WTC11 (cell line): Measurements from ENCODE around the gene GRWD1. TPM values are rescaled to one million over a fixed set of nuclear protein-coding genes. Genes with fewer than 3 reads are reported as not detected.

Experiments used
- ATAC-seq: fragments of 200-7000 bp; cut with Tn5 transposase; 2 replicates; pipeline ENCODE4 v1.10.0; 2021; ENCODE audit warnings: mild to moderate bottlenecking, moderate library complexity
- CTCF ChIA-PET: fragments of 300-600 bp; sonication (Branson Sonifier 250); formaldehyde crosslinking; loops from one replicate; lab custom pipeline; 2021; ENCODE audit warnings: antibody characterized with exemption; lab: Charles Lee
- POLR2A ChIA-PET: fragments of 350-600 bp; sonication (Branson Sonifier 250); formaldehyde crosslinking; loops from one replicate; lab custom pipeline; 2021; ENCODE audit warnings: antibody characterized with exemption; lab: Charles Lee
- DNase-seq: peaks from one replicate; pipeline ENCODE4 v3.0.0; 2021; ENCODE audit warnings: low spot score
- H3K27ac Mint-ChIP-seq: 2 replicates; pipeline ENCODE4 v1.8.0; 2021; ENCODE audit warnings: mixed read lengths
- H3K27me3 Mint-ChIP-seq: 2 replicates; pipeline ENCODE4 v1.8.0; 2021; ENCODE audit warnings: low read depth, mild to moderate bottlenecking, moderate library complexity, mixed read lengths
- H3K36me3 Mint-ChIP-seq: 2 replicates; pipeline ENCODE4 v1.8.0; 2021; ENCODE audit warnings: mixed read lengths
- H3K4me1 Mint-ChIP-seq: 2 replicates; pipeline ENCODE4 v1.8.0; 2022; ENCODE audit warnings: mixed read lengths
- H3K4me3 Mint-ChIP-seq: 2 replicates; pipeline ENCODE4 v1.8.0; 2021; ENCODE audit warnings: mild to moderate bottlenecking, moderate library complexity, mixed read lengths
- H3K9me3 Mint-ChIP-seq: 2 replicates; pipeline ENCODE4 v1.8.0; 2021; ENCODE audit warnings: mixed read lengths
- CREB1 ChIP-seq: sonication (generic); formaldehyde crosslinking; IDR thresholded peaks from 2 replicates; pipeline ENCODE4 v1.8.0; 2023; ENCODE audit warnings: mild to moderate bottlenecking, missing genetic modification reagents
- KAT7 ChIP-seq: sonication (generic); formaldehyde crosslinking; IDR thresholded peaks from 2 replicates; pipeline ENCODE4 v1.8.1; 2023; ENCODE audit warnings: missing genetic modification reagents, mild to moderate bottlenecking, borderline replicate concordance
- NFE2L1 ChIP-seq: sonication (generic); formaldehyde crosslinking; IDR thresholded peaks from 2 replicates; pipeline ENCODE4 v1.8.1; 2023; ENCODE audit warnings: missing genetic modification reagents
- RELA ChIP-seq: sonication (generic); formaldehyde crosslinking; IDR thresholded peaks from 2 replicates; pipeline ENCODE4 v1.8.1; 2022; ENCODE audit warnings: missing genetic modification reagents, mild to moderate bottlenecking, borderline replicate concordance
- SP1 ChIP-seq: sonication (generic); formaldehyde crosslinking; conservative IDR thresholded peaks from 2 replicates; pipeline ENCODE4 v1.8.1; 2022; ENCODE audit warnings: missing genetic modification reagents
- ZNF219 ChIP-seq: sonication (generic); formaldehyde crosslinking; IDR thresholded peaks from 2 replicates; pipeline ENCODE4 v1.8.0; 2023; ENCODE audit warnings: missing genetic modification reagents, mild to moderate bottlenecking, borderline replicate concordance
- total RNA-seq: library from RNA; stranded (reverse); gene quantifications from 3 replicates; pipeline ENCODE4 v1.2.3, GENCODE V29; 2021
- TF ChIP-seq, protein P1 (sequence below): sonication (generic); formaldehyde crosslinking; IDR thresholded peaks from 2 replicates; pipeline ENCODE4 v1.8.0; 2022; ENCODE audit warnings: mild to moderate bottlenecking, missing genetic modification reagents
- TF ChIP-seq, protein P2 (sequence below): fragments of 250-450 bp; sonication (Bioruptor Pico); IDR thresholded peaks from 2 replicates; pipeline ENCODE4 v1.8.0; 2021; ENCODE audit warnings: mild to moderate bottlenecking
- TF ChIP-seq, protein P3 (sequence below): sonication (generic); formaldehyde crosslinking; IDR thresholded peaks from 2 replicates; pipeline ENCODE4 v1.8.1; 2023; ENCODE audit warnings: mild to moderate bottlenecking, missing genetic modification reagents
- TF ChIP-seq, protein P4 (sequence below): sonication (generic); formaldehyde crosslinking; IDR thresholded peaks from 2 replicates; pipeline ENCODE4 v1.8.1; 2023; ENCODE audit warnings: mild to moderate bottlenecking, missing genetic modification reagents
- TF ChIP-seq, protein P5 (sequence below): sonication (generic); formaldehyde crosslinking; IDR thresholded peaks from 2 replicates; pipeline ENCODE4 v1.8.0; 2022; ENCODE audit warnings: mild to moderate bottlenecking, missing genetic modification reagents
- TF ChIP-seq, protein P6 (sequence below): sonication (generic); formaldehyde crosslinking; IDR thresholded peaks from 2 replicates; pipeline ENCODE4 v1.8.1; 2023; ENCODE audit warnings: mild to moderate bottlenecking, missing genetic modification reagents, moderate library complexity
- TF ChIP-seq, protein P7 (sequence below): sonication (generic); formaldehyde crosslinking; conservative IDR thresholded peaks from 2 replicates; pipeline ENCODE4 v1.8.1; 2023; ENCODE audit warnings: mild to moderate bottlenecking, low read depth, missing genetic modification reagents, moderate library complexity

Gene GRWD1
- total RNA-seq, 1 experiment from 2014 or later, result 67.2 TPM

DNA sequence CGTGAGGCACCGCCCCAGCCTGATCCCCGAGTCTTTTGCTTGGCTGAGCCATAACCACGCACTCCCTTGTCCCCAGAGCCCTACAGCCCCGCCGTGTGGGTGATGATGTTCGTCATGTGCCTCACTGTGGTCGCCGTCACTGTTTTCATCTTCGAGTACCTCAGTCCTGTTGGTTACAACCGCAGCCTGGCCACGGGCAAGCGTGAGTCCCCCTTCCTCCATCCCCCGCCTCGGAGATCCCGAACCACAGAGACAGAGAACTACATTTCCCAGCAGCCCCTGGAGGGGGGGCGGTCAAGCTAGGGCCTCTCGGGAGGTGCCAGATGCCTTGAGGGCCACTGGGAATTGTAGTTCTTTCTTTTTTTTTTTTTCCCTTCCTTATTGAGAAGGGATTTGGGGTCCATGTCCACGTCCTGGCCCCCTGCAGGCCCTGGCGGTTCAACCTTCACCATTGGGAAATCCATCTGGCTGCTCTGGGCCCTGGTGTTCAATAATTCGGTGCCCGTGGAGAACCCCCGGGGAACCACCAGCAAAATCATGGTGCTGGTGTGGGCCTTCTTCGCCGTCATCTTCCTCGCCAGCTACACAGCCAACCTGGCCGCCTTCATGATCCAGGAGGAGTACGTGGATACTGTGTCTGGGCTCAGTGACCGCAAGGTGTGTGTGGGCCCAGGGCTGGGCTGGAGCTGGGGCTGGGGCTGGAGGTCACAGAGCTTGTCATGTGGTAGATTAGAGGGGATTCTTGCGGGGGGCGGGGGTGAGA, 26.4 kb upstream of the GRWD1 start:
- Mint-ChIP-seq H3K36me3 (peaks cover 34% of the 10 kb centered on the region), H3K27me3 (no peaks in the 10 kb centered on the region), H3K9me3 (no peaks in the 10 kb centered on the region), H3K4me3 (peak overlapping the region; percentile 36), H3K4me1 (peaks cover 21% of the 10 kb centered on the region), H3K27ac (peak overlapping the region; percentile 87)
- POLR2A ChIA-PET, result interaction anchor here (1.7 kb wide), 1 partner anchor 19 kb away, joined by 6 read pairs; no protein-coding TSS in a partner anchor
- peak; percentile 91 for TF ChIP-seq SP1
- TF ChIP-seq, protein P1, sequence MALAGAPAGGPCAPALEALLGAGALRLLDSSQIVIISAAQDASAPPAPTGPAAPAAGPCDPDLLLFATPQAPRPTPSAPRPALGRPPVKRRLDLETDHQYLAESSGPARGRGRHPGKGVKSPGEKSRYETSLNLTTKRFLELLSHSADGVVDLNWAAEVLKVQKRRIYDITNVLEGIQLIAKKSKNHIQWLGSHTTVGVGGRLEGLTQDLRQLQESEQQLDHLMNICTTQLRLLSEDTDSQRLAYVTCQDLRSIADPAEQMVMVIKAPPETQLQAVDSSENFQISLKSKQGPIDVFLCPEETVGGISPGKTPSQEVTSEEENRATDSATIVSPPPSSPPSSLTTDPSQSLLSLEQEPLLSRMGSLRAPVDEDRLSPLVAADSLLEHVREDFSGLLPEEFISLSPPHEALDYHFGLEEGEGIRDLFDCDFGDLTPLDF (CRISPR knock-in tag), result no peak
- DNase-seq (peak; percentile 88), ATAC-seq (peak; percentile 55)
- CTCF ChIA-PET, result interaction anchor here (0.6 to 7.6 kb wide), 6 partner anchors 11 to 87 kb away, joined by 3 to 70 read pairs (median 4); partner anchors contain the start of gene KDELR1

DNA sequence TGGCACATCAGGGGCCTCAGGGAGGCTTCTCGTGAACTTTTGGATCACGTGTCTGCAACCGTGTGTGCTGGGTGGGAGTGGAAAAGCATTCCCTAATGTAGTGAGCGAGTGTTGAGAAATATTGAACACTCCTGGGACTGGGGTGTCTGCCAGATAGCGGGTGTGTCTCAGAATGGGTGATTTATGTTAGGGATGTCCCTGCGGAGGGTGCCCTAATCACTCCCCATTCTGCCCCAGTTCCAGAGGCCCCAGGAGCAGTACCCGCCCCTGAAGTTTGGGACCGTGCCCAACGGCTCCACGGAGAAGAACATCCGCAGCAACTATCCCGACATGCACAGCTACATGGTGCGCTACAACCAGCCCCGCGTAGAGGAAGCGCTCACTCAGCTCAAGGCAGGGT, 24.2 kb upstream of the GRWD1 start:
- Mint-ChIP-seq H3K36me3 (peaks cover 29% of the 10 kb centered on the region), H3K4me3 (no peak overlapping the region), H3K27ac (no peak overlapping the region), H3K4me1 (peaks cover 18% of the 10 kb centered on the region), H3K9me3 (no peaks in the 10 kb centered on the region), H3K27me3 (no peaks in the 10 kb centered on the region)
- DNase-seq (no peak), ATAC-seq (no peak)
- ChIA-PET CTCF (interaction anchor here (1.1 kb wide), 1 partner anchor 20 kb away, joined by 4 read pairs; no protein-coding TSS in a partner anchor), POLR2A (no interaction called here)
- TF ChIP-seq CREB1 (CRISPR knock-in tag) (no peak), RELA (no peak), ZNF219 (CRISPR knock-in tag) (no peak), KAT7 (CRISPR knock-in tag) (no peak)
- TF ChIP-seq, protein P2, sequence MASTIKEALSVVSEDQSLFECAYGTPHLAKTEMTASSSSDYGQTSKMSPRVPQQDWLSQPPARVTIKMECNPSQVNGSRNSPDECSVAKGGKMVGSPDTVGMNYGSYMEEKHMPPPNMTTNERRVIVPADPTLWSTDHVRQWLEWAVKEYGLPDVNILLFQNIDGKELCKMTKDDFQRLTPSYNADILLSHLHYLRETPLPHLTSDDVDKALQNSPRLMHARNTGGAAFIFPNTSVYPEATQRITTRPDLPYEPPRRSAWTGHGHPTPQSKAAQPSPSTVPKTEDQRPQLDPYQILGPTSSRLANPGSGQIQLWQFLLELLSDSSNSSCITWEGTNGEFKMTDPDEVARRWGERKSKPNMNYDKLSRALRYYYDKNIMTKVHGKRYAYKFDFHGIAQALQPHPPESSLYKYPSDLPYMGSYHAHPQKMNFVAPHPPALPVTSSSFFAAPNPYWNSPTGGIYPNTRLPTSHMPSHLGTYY, result no peak
- TF ChIP-seq, protein P3, sequence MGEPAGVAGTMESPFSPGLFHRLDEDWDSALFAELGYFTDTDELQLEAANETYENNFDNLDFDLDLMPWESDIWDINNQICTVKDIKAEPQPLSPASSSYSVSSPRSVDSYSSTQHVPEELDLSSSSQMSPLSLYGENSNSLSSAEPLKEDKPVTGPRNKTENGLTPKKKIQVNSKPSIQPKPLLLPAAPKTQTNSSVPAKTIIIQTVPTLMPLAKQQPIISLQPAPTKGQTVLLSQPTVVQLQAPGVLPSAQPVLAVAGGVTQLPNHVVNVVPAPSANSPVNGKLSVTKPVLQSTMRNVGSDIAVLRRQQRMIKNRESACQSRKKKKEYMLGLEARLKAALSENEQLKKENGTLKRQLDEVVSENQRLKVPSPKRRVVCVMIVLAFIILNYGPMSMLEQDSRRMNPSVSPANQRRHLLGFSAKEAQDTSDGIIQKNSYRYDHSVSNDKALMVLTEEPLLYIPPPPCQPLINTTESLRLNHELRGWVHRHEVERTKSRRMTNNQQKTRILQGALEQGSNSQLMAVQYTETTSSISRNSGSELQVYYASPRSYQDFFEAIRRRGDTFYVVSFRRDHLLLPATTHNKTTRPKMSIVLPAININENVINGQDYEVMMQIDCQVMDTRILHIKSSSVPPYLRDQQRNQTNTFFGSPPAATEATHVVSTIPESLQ (CRISPR knock-in tag), result no peak
- TF ChIP-seq, protein P4, sequence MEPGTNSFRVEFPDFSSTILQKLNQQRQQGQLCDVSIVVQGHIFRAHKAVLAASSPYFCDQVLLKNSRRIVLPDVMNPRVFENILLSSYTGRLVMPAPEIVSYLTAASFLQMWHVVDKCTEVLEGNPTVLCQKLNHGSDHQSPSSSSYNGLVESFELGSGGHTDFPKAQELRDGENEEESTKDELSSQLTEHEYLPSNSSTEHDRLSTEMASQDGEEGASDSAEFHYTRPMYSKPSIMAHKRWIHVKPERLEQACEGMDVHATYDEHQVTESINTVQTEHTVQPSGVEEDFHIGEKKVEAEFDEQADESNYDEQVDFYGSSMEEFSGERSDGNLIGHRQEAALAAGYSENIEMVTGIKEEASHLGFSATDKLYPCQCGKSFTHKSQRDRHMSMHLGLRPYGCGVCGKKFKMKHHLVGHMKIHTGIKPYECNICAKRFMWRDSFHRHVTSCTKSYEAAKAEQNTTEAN (CRISPR knock-in tag), result no peak
- TF ChIP-seq, protein P5, sequence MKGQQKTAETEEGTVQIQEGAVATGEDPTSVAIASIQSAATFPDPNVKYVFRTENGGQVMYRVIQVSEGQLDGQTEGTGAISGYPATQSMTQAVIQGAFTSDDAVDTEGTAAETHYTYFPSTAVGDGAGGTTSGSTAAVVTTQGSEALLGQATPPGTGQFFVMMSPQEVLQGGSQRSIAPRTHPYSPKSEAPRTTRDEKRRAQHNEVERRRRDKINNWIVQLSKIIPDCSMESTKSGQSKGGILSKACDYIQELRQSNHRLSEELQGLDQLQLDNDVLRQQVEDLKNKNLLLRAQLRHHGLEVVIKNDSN (CRISPR knock-in tag), result no peak
- TF ChIP-seq, protein P6, sequence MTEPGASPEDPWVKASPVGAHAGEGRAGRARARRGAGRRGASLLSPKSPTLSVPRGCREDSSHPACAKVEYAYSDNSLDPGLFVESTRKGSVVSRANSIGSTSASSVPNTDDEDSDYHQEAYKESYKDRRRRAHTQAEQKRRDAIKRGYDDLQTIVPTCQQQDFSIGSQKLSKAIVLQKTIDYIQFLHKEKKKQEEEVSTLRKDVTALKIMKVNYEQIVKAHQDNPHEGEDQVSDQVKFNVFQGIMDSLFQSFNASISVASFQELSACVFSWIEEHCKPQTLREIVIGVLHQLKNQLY (CRISPR knock-in tag), result no peak

DNA sequence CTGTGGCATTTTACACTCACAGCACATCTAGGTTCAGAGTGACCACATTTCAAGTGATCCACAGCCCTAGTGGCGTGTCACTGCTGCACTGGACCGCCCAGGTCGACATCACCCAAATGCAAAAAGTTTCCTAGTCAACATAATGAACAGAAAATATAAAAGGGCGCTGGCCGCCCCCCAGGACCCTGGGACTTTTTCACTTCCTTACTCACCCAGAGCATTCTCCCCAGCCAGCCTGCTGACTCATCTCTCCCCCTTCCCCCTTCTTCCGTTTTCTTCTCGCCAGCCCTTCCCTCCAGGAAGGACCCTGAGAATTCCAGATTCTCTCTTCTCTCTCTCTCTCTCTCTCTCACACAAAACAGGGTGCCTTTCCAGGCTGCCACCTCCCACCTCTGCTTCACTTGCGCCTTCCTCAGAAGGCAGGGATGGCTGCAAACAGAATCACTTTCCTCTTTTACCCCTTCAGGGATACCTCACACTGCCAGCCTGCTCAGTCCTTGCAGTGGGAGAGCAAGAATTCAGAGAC, 21.0 kb upstream of the GRWD1 start:
- peak overlapping the region; percentile 98 for H3K27ac Mint-ChIP-seq
- ChIA-PET POLR2A (no interaction called here), CTCF (interaction anchor here (0.7 to 2.0 kb wide), 2 partner anchors 34 to 1000 kb away, joined by 3 to 11 read pairs; partner anchors contain the start of genes GFY and KDELR1)
- ATAC-seq (peak; percentile 34; the same call in 1 of the 2 replicates), DNase-seq (no peak)
- peaks cover 6% of the 10 kb centered on the region for H3K4me1 Mint-ChIP-seq
- H3K9me3 Mint-ChIP-seq, result no peaks in the 10 kb centered on the region
- H3K4me3 Mint-ChIP-seq, result no peak overlapping the region
- H3K36me3 Mint-ChIP-seq, result peaks cover 35% of the 10 kb centered on the region
- H3K27me3 Mint-ChIP-seq, result no peaks in the 10 kb centered on the region
- TF ChIP-seq, protein P7, sequence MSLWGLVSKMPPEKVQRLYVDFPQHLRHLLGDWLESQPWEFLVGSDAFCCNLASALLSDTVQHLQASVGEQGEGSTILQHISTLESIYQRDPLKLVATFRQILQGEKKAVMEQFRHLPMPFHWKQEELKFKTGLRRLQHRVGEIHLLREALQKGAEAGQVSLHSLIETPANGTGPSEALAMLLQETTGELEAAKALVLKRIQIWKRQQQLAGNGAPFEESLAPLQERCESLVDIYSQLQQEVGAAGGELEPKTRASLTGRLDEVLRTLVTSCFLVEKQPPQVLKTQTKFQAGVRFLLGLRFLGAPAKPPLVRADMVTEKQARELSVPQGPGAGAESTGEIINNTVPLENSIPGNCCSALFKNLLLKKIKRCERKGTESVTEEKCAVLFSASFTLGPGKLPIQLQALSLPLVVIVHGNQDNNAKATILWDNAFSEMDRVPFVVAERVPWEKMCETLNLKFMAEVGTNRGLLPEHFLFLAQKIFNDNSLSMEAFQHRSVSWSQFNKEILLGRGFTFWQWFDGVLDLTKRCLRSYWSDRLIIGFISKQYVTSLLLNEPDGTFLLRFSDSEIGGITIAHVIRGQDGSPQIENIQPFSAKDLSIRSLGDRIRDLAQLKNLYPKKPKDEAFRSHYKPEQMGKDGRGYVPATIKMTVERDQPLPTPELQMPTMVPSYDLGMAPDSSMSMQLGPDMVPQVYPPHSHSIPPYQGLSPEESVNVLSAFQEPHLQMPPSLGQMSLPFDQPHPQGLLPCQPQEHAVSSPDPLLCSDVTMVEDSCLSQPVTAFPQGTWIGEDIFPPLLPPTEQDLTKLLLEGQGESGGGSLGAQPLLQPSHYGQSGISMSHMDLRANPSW (CRISPR knock-in tag), result no peak
- TF ChIP-seq NFE2L1 (CRISPR knock-in tag), result peak; percentile 91
- TF ChIP-seq, all 79 proteins: peak for 1
